SK-N-SH treated with all-trans-retinoic acid at 6 μM for 48 hours (cell line): ENCODE results near the gene DLG2.
A peak's percentile ranks its signal among the peaks of the same experiment; 100 is the strongest.

Experiments
- ATAC-seq: fragments of 200-7000 bp; cut with Tn5 transposase; 3 replicates; pipeline ENCODE4 v1.9.1; 2020; ENCODE audit warnings: mild to moderate bottlenecking, moderate library complexity
- ARNTL ChIP-seq: fragments of 450-650 bp; formaldehyde crosslinking; IDR thresholded peaks from 2 replicates; pipeline ENCODE4 v1.5.0; 2020; ENCODE audit warnings: low read depth, mild to moderate bottlenecking, moderate library complexity, borderline replicate concordance
- BACH2 ChIP-seq: fragments of 250-450 bp; sonication (Bioruptor Pico); IDR thresholded peaks from 2 replicates; pipeline ENCODE4 v1.9.0; 2021; ENCODE audit warnings: mild to moderate bottlenecking, borderline replicate concordance
- CSRNP3 ChIP-seq: fragments of 250-450 bp; sonication (Bioruptor Pico); IDR thresholded peaks from 2 replicates; pipeline ENCODE4 v1.5.1; 2021; ENCODE audit warnings: mild to moderate bottlenecking, moderate library complexity
- ESRRG ChIP-seq: fragments of 250-450 bp; sonication (Bioruptor Pico); IDR thresholded peaks from 2 replicates; pipeline ENCODE4 v1.6.1; 2021; ENCODE audit warnings: mild to moderate bottlenecking
- ISL1 ChIP-seq: fragments of 250-450 bp; sonication (Bioruptor Pico); IDR thresholded peaks from 2 replicates; pipeline ENCODE4 v2.1.2; 2022; ENCODE audit warnings: mild to moderate bottlenecking, moderate library complexity
- OSR1 ChIP-seq: fragments of 250-450 bp; sonication (Bioruptor Pico); IDR thresholded peaks from 2 replicates; pipeline ENCODE4 v1.8.0; 2022; ENCODE audit warnings: moderate library complexity, mild to moderate bottlenecking, inconsistent platforms
- PATZ1 ChIP-seq: fragments of 250-450 bp; sonication (Bioruptor Pico); IDR thresholded peaks from 2 replicates; pipeline ENCODE4 v1.8.0; 2020; ENCODE audit warnings: mild to moderate bottlenecking, moderate library complexity, borderline replicate concordance
- PPARA ChIP-seq: fragments of 250-450 bp; sonication (Bioruptor Pico); IDR thresholded peaks from 2 replicates; pipeline ENCODE4 v1.5.0; 2020; ENCODE audit warnings: mild to moderate bottlenecking, borderline replicate concordance
- RARB ChIP-seq: fragments of 250-450 bp; sonication (Bioruptor Pico); IDR thresholded peaks from 2 replicates; pipeline ENCODE4 v1.8.0; 2021; ENCODE audit warnings: mild to moderate bottlenecking, moderate library complexity
- TCF4 ChIP-seq: fragments of 250-450 bp; sonication (Bioruptor Pico); IDR thresholded peaks from 2 replicates; pipeline ENCODE4 v1.8.0; 2021; ENCODE audit warnings: mild to moderate bottlenecking, moderate library complexity, borderline replicate concordance
- TOX ChIP-seq: fragments of 250-450 bp; sonication (Bioruptor Pico); IDR thresholded peaks from 2 replicates; pipeline ENCODE4 v1.8.0; 2021; ENCODE audit warnings: mild to moderate bottlenecking, moderate library complexity, borderline replicate concordance
- TSHZ2 ChIP-seq: fragments of 250-450 bp; sonication (Bioruptor Pico); IDR thresholded peaks from 2 replicates; pipeline ENCODE4 v1.5.0; 2020; ENCODE audit warnings: mild to moderate bottlenecking, moderate library complexity
- ZC3H10 ChIP-seq: fragments of 250-450 bp; sonication (Bioruptor Pico); IDR thresholded peaks from 2 replicates; pipeline ENCODE4 v1.5.1; 2021; ENCODE audit warnings: mild to moderate bottlenecking, moderate library complexity
- ZFP3 ChIP-seq: fragments of 250-450 bp; sonication (Bioruptor Pico); IDR thresholded peaks from 2 replicates; pipeline ENCODE4 v1.5.0; 2020; ENCODE audit warnings: mild to moderate bottlenecking, moderate library complexity
- ZFP30 ChIP-seq: fragments of 450-650 bp; formaldehyde crosslinking; IDR thresholded peaks from 2 replicates; pipeline ENCODE4 v1.5.0; 2022; ENCODE audit warnings: mild to moderate bottlenecking, moderate library complexity
- ZNF565 ChIP-seq: fragments of 450-650 bp; formaldehyde crosslinking; conservative IDR thresholded peaks from 2 replicates; pipeline ENCODE4 v1.5.0; 2020; ENCODE audit warnings: low read depth, mild to moderate bottlenecking, moderate library complexity
- ZNF70 ChIP-seq: fragments of 450-650 bp; formaldehyde crosslinking; IDR thresholded peaks from 2 replicates; pipeline ENCODE4 v1.5.0; 2020; ENCODE audit warnings: mild to moderate bottlenecking, moderate library complexity
- TF ChIP-seq, protein P1 (sequence below): fragments of 250-450 bp; sonication (Bioruptor Pico); IDR thresholded peaks from 2 replicates; pipeline ENCODE4 v1.8.0; 2021; ENCODE audit warnings: low read depth, mild to moderate bottlenecking, moderate library complexity, borderline replicate concordance

Gene DLG2

DNA sequence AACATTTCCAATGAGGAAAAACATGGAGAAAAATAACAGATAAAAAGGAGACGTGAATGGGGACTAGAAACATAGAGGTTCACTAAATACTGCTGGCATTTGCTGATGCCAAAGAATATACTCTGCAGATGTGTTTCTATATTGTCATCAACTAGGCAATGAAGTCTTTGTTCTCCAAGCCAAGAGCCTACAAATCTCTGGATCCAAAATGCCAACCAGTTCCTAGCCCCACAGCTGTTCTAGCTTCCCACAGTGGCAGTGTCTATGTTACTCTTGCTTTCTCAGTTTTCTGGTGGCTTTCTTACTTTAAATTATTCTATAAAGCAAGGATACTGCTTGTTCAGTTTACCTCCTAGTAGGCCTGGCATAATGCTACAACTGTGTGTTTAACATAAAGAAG, 1363.1 kb downstream of the DLG2 start:
- no peak for ATAC-seq
- no peak for TF ChIP-seq TSHZ2 (CRISPR knock-in tag)
- TF ChIP-seq OSR1 (CRISPR knock-in tag): no peak
- no peak for TF ChIP-seq ZC3H10

- peak; percentile 71; the same call in 2 of the 3 replicates for ATAC-seq
- TF ChIP-seq TSHZ2 (CRISPR knock-in tag) (no peak), TCF4 (no peak), BACH2 (no peak), ZFP30 (CRISPR knock-in tag) (no peak), ZNF565 (CRISPR knock-in tag) (no peak), PATZ1 (no peak), RARB (CRISPR knock-in tag) (no peak), PPARA (CRISPR knock-in tag) (no peak), OSR1 (CRISPR knock-in tag) (no peak), CSRNP3 (no peak), TOX (CRISPR knock-in tag) (no peak), ZC3H10 (no peak), ISL1 (CRISPR knock-in tag) (no peak), ZFP3 (CRISPR knock-in tag) (no peak), ARNTL (CRISPR knock-in tag) (no peak)
- TF ChIP-seq, protein P1, sequence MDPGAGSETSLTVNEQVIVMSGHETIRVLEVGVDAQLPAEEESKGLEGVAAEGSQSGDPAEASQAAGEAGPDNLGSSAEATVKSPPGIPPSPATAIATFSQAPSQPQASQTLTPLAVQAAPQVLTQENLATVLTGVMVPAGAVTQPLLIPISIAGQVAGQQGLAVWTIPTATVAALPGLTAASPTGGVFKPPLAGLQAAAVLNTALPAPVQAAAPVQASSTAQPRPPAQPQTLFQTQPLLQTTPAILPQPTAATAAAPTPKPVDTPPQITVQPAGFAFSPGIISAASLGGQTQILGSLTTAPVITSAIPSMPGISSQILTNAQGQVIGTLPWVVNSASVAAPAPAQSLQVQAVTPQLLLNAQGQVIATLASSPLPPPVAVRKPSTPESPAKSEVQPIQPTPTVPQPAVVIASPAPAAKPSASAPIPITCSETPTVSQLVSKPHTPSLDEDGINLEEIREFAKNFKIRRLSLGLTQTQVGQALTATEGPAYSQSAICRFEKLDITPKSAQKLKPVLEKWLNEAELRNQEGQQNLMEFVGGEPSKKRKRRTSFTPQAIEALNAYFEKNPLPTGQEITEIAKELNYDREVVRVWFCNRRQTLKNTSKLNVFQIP (CRISPR knock-in tag): no peak
These were observed 1365.4 kb downstream of the DLG2 start for GRCh38 chr11:84261707-84262106.

DNA sequence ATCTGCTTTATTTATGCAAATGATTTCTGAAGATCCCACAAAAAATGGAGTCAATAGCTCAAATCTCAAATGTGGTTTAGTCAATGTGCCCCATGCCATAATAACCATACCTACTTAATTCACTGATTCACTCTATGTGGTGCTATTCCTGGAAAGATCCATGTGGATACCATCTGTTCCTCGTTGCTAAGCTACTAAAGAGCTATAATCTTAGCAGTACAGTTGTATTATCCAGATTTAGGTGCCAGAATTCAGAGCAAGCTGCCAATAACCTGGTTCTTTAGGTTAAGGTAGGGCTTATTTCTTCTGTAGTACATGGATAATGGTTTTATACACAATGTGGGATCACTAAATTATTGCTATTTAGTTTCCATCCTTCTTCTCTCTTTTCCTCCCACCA, 1366.3 kb downstream of the DLG2 start:
- peak; percentile 35; the same call in 1 of the 3 replicates for ATAC-seq
- no peak for TF ChIP-seq ZNF70
- TF ChIP-seq ESRRG (CRISPR knock-in tag): no peak
- no peak for TF ChIP-seq ZC3H10
- TF ChIP-seq ZNF565 (CRISPR knock-in tag): no peak
- no peak for TF ChIP-seq ISL1 (CRISPR knock-in tag)

GRCh38 chr11:84256618-84257017, 1370.5 kb downstream of the DLG2 start:
- no peak for TF ChIP-seq CSRNP3
- TF ChIP-seq ZFP30 (CRISPR knock-in tag): no peak
- TF ChIP-seq TCF4: no peak
- ATAC-seq: no peak
